ENCODE data around the gene CDH11. TPM values are rescaled to one million over a fixed set of nuclear protein-coding genes. Genes with fewer than 3 reads are reported as not detected.
A peak's percentile ranks its signal among the peaks of the same experiment; 100 is the strongest.

Gene CDH11
- total RNA-seq, 1 donor from 2014 or later = 41.1 TPM

DNA sequence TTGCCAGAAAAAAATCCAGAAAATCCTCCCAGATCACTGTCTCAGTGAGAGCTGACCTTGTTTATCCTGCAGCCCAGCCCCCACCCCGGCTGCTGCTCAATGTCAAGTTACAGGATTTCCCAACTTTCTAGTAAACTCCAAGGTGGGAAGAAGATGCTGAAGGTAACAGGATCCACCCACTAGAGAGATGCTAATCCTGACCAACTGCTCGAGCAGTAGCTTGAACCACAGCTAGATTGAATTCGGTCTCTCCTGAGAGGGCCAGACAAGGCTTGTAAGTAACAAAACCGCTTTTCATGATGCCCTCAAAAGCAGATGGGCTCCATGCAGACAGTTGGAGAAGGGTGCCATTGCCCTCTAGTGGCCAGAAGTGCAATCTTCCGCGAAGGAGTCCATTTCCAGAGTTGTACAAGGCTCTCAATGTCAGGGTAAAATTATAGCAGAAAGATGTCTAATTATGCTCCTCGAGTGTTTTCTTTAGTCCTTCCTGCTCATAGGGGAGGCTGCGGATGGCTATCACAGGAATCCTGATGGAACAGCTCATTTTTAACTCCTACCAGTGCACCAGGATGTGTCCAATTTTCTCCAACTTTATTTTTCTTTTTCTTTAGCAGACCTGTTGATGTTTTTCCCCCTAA, 3.9 kb downstream of the CDH11 start:
- peak; percentile 72 for DNase-seq (ENCODE audit: low spot score)

DNA sequence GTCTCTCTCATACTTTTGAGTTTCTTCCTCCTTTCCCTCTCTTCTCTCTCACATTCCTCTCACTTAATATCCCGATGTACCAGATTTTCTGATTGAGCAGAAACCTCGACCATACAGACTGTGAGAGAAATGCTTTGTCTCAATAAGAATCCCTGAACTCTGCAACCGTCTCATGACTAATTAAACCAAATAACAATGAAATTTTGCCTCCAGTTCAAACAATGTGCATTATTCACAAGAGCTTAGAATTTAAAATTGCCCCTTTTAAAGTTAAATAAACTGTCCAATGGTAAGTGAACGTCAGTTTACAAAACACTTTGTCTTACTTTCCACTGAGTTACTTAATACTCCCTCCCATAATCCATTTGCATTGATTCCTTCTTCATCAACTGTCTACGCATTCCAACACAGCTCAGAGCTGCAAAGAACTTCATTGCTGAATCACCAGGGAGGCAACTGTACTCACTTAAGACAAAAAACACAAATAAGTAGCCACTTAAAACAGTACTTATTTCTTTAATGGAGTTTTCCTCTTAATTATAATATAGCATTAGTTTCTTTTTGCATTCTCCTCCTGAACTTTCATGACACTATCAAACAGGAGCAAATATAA, 4.9 kb downstream of the CDH11 start:
- no peak for DNase-seq (ENCODE audit: low spot score)

DNA sequence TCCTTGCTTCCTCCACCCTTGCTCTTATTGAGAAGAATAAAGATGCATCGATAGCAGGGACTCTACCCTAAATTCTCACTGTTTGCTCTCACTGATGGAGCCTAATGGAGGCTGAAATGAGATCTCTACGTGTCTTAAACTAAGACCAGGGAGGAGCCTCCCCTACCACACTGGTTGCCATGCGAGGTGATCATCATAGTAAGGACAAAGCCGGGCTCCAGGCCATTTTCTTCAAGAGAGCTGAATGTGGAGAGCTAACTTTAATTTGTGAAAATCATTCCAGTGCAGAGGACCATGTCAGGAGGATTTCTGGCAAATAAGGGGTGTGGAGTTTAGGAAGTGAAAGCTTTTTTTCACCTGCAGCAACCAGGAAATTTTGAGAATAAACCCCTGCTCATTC, 5.6 kb downstream of the CDH11 start:
- no peak for DNase-seq (ENCODE audit: low spot score)

DNA sequence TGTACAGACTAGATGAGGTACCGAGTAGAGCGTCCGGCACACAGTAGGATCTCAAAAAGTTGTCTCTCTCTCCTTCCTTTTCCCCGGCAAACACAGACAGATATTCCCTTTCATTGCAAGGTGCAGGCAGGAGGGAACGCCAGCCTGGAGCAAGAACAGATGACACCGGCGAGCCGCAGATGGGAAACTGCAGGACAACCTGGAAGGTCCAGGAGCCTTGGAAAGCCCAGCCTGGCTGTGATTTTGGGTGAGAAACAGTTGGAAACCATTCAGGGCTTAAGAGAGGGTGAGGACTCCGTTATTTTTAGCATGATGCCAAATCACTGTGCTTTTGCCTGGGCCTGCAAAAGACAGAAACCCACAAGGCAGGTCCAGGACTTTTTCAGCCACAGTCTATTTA, 7.3 kb downstream of the CDH11 start:
- no peak for DNase-seq (ENCODE audit: low spot score)

DNA sequence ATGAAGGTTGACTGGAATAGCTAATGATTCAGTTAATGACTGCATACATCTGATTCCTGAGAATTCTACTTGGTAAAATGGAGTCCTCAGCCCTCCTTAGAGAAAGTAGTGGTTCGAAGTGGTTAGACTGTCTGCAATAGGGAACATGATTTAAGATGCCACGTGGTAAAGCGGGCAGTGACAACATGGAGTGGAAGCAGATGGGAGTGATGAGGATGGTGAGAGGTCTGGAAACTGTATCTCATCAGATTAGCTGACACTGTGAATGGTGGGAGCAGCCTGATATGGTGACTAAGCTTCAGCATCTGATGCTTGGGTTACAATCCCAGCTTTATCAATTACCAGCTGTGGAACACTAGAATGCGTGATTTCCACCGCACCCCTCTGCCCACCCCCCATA, 8.4 kb downstream of the CDH11 start:
- DNase-seq (ENCODE audit: low spot score) = no peak

DNA sequence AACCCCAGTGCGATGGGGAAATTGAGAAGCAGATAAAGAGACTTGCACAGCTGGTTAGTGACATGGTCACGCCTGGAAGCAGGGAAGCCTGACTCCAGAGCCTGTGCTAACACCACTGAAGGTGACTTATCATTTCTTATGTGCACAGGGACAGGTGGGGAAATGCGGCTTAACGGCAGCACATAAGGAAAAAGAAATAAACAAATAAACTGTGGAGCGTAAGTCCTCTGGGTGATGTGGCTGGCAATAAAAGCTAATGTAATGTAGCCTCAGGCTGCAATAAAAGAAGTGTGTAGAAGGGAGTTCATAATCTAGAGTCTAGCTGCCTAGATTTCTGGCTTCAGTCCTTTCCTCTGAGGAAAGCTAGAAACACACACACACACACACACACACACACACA, 10.6 kb downstream of the CDH11 start:
- DNase-seq (ENCODE audit: low spot score) = no peak

DNA sequence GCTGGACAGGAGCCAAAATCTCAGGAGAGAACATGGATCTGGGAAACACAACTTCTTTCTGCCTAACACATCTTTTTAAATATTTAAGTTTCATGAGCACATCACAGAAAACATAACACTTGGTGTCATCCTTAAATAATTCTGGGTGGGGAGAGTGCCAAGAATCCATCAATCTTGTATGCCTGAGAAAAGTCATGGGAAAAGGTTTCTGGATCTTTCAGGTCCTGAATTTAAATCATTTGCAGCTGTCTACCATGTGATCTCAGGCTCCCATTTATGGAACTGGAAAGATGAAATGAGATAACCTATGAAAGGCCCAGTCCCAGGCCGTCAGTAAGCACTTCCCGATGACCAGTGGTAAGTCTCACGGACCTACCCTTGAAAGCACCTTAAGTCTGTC, 15.1 kb downstream of the CDH11 start:
- no peak for DNase-seq (ENCODE audit: low spot score)

DNA sequence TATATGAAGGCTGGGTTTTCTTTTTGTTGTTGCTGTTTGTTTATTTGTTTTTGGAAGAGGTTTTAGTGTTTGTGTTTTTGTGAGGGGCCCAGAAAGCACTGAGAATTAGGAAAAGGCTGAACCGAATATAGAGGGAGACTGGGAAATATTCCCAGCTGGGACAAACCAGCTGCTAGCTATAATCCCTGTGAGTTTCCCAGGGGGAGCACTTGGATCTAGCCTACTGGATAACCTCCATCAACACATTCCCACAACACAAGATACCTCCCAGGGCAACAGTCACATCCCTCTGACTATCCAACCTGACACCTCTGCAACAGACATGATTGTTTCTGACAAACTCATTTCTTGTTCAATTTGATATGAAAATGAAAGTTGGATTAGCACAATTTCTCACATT, 16.7 kb downstream of the CDH11 start:
- DNase-seq (ENCODE audit: low spot score) = no peak

DNA sequence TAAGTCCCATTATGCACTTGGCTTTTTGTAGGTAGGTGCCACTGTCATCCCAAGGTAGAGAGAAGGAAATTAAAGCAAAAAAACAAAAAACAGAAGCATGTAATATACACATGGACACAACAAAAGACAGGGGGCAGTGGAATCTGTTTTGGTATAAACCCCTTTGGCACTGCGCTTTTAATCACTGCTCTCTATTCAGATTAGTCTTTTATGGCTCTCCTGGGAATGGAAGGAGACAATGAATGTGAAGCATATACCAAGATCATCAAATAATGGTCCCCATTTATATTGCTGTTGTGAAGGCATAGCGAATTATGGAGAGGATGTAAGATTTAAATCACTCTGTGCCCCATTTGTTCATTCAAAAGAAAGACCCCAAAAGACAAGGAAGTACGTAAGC, 17.4 kb downstream of the CDH11 start:
- DNase-seq (ENCODE audit: low spot score) = no peak

DNA sequence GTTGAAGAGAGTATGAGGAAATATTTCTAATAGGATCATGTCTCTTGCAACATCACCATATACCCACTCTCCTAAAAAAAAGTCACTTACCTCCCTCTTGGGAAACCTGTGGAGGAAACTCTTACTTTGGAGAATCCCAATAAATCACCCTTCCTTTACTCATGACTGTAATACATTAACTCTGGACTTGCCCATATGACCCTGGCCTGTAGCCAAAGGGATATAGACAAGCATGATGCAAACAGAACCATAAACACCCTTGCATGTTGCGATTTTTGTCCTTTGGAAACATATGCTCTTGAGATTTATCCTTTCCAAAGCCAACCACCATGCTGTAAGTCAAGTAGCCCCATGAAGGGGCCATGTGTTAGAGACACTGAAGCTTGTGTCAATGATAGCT, 19.5 kb downstream of the CDH11 start:
- DNase-seq (ENCODE audit: low spot score) = no peak

DNA sequence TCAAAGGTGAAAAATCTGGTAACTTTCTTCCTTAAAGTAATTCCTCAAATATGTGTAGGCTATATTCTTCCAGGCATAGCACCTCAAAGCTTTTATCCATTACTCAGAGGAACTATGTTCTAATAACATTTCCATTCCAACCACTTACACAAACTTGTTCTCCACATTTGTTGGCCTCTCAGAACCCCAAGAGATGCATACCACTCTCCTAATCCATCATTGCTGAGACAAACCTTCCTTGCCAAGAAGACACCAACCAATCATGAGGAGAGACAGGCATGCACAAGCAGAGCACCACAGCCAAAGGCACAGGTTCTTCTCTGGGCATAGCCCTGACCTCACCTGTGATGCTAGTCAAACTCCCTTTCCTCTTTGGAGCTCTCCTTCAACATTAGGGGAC, 20.9 kb downstream of the CDH11 start:
- no peak for DNase-seq (ENCODE audit: low spot score)

DNA sequence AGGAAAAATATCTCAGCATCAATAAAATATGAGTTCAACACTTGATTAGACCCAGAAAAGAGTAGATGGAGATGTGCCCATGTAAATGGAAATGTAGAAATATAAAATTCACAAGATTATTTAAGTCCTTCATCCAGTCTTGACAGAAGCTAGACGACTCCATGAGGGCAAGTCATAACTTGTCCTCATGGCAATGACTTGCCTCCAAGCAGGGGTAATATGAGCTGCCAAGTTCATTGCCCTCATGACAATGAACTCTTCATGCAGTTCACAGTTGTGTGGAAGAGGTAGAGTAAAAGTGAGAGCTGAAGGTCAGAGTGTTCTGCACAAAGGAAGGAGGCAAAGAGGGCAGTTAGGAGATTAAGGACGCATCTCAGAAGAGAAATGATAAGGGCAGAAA, 22.3 kb downstream of the CDH11 start:
- DNase-seq (ENCODE audit: low spot score) = no peak

DNA sequence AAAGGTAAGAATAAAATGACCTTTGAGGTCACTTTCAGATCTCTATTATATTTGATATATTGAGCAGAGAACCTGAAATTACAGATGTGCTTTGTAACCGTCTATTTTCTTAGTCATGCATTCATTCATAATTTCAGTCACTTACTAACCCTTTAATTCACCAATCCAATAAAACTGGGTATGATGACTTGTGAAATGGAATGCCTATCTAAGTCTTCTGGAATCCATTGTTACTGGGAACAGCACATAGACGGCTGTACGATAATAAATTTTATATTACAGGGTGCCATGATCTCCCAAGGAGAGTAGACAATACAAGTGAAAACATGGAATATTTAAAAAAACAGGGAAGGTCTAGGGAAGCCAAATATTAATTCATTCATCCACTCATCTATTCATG, 22.9 kb downstream of the CDH11 start:
- DNase-seq (ENCODE audit: low spot score) = no peak

DNA sequence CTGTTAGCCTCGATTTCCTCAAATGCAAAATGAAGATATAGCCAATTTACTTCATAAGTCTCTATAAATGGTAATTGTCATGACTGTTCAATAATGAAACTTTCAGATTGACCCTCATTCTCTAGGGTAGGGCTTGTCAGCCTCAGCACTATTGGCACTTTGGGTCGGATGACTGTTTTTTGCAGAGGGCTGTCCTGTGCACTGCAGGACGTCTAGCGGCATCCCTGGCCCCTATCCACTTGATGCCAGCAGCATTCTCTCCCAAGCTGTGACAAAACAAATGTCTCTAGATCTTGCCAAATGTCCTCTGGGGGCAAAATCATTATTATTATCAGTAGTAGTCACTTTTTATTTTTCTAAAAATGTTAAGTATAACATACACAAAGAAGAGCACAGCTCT, 24.6 kb downstream of the CDH11 start:
- no peak for DNase-seq (ENCODE audit: low spot score)

DNA sequence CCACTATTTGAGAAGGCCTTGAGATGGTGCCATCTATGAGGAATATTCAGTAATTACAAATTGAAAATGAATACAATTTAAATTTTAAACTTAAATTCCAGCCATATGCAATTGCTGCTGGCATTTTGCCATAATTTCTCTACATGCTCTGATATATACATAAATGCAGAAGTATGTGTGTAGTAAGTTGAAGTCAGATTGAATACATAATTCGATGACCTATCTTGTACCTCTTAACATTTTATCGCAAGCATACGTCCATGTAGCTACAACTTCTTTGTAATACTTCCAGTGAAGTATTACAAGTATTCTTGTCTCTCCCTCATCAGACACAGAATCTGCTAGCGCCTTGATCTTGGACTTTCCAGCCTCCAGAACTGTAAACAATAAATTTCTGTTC, 26.0 kb downstream of the CDH11 start:
- no peak for DNase-seq (ENCODE audit: low spot score)

DNA sequence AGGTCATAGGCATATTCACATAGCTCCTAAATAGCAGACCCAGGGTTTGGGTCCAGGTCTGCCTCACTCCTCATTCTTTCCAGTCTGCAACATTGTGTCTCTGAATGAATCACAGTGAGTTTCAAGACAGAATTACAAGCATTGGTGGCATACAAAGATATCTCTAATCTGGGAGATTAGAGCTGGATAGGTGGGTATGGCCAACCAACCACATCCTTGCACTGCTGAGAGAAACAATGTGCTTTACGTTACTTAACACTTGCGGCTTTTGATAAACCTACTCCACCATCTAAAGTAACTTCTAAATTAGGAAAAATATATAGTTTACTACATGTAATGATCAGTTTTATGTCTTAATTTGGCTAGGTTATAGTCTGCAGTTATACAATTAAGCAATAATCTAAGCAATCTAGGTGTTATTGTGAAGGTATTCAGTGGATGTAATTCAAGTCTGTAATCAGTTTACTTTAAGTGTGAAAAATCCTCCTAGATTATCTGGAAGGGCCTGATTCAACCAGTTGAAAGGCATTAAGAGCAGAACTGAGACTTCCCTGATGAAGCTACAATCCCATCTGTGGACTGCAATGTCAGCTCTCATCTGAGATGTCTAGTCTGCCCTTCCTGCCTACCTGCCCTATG, 26.7 kb downstream of the CDH11 start:
- DNase-seq (ENCODE audit: low spot score) = no peak

DNA sequence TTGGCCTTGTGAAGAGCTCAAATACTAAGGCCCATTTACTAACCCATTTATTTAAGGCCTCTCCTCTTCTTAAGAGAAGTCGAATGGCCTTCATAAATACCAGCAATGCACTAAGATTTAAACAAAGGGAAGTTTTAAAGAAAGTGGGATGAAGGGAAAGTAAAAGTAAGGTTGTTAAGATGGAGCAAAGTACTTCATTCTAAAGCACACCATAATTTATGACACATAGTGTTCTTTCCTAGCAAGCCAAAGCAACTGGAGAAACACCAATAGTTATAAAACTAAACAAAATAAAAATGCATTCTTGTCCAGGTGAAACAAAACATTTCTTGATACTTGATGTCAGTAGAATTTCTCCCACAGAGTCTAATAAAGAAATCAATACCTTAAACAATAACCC, 27.9 kb downstream of the CDH11 start:
- DNase-seq (ENCODE audit: low spot score) = no peak

DNA sequence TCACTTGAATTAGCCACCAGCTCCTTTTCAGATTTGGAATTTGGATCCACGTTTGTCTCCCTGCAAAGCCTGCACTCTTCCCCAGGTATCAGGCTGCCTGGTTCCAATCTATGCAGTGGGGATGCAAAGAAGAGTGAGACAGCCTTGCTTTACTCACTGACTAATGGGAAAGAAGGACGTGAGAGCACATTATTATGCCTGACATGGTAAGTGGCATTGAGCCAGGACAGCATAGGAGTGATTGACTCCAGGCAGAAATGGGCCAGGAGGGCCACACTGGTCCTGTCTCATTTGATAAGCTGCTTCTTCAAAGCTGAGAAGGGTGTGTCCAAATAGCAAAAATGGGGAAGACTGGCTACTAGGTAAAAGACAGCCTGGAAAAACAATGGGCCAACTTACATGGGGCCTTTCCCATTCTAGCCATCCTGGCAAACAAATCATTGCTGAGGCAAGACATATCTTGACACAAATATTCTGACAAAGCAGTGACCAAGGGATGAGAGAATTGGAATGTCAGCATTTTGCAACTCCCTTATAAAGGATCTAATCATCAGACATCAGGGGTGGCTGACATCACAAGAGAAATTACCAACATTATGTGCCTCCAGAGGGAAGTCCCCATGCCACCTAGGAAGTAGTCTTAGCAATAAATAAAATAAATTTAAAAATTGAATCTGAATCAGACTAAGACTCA, 38.6 kb downstream of the CDH11 start:
- DNase-seq (ENCODE audit: low spot score) = no peak

DNA sequence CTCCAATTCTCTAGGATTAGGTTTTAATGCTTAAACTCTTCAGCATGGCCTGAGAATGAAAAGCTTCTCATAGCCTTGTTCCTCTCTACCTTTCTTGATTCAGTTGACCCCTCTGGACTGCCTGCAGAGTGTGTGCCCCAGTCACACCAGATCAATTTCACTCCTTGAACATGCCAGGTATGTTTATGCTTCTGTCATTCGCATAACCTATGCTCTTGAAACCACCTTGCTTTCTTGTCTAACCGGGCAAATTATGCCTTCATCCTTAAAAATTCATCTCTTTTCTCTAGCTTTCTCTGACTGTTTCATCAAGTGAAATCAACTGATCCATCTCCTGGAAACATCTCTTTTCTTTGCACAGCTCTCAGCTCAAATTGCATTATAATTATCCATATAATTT, 42.3 kb downstream of the CDH11 start:
- DNase-seq (ENCODE audit: low spot score) = no peak

DNA sequence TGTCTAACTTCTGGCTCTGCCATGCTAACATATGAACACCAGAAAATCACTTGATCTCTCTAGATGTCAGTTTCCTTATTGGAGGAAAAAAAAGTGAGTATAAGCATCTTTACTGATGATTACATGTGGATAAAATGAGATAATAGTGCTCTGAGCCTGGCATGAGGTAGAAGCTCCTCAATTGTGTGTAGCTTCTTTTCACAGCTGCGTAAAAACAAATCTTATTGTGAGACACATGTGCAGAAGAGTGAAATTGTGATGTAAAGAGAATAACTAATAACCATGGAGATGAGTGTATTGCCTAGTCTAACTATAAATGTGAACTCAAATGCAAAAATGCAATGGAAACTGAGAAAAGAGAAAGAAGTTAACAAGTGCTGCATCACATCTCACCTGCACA, 44.7 kb downstream of the CDH11 start:
- DNase-seq (ENCODE audit: low spot score) = no peak

DNA sequence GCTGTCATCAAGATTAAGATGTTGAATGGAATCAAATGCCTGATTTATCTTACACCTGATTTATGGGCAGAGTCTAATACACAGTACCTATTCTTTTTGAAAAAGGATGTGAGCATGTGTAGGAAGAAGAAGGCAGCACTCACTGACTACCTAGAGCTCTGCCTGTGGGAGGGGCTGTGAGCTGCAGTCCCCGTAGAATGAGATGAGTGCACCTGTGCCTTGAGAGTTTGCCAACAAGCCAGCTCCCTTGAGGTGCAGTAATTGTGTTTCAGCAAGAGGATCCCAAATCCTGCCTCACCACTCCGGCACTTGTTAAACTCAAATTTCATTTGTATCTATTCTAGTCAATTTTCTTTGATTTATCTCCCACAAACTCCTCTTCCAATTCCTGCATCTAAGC, 46.0 kb downstream of the CDH11 start:
- DNase-seq (ENCODE audit: low spot score) = no peak

DNA sequence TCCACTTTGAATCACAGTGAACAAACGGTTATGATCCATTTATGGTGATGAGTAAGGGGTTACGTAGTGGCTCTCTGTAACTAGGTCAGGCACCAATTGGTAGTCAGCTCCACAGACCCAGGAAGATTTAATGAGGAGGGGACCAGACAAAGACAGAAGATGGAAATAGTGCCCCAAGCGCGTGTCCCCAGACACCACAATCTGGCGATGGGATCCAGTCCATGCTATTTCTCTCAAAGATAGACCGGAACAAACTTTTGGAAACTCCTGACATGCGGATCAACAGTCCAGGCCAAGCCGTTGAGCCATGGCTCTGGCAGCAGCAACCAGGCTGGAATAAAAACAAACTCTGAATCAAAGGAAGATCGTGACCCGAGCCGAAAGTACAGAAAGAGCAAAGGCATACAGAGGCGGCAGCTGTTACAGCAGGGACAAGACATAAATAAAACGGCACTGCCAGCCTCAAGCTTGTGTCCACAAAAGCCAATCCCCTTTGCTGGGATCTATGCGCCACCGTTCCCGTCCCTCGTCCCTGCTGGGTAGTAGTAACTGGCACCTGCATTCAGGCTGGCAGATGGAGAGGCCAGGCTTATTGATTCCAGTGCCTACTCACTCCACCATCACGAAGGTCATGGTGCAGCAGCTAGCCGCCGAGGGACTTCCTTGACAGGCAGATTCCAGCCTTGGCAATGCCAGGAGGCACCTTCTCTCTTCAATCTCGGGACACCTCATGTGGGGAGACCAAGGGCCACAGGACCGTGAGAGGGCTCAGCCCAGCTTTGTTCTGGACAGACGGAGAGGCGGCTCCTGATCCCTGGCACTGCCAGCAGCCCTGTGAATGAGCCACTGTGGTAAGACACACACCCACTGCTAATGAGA, 50.2 kb downstream of the CDH11 start:
- DNase-seq (ENCODE audit: low spot score) = peak; percentile 40

Data from mucosa of gallbladder (tissue), 1 donor.